K562 (cell line): ENCODE results near the gene SLC4A3. TPM values are rescaled to one million over a fixed set of nuclear protein-coding genes. Genes with fewer than 3 reads are reported as not detected.

ENCODE experiments used
- ATAC-seq: fragments of 200-7000 bp; cut with Tn5 transposase; 3 replicates; pipeline ENCODE4 v1.9.1; 2020; ENCODE audit warnings: moderate library complexity
- BruUV-seq: library from RNA; stranded (reverse); fragments of 400-500 nt; replicated peaks from 2 replicates; lab custom pipeline; 2021; lab: Mats Ljungman, UMichigan
- CTCF ChIA-PET: fragments of 300-600 bp; formaldehyde crosslinking; extraction: SDS; loops from one replicate; lab custom pipeline; 2021; ENCODE audit warnings: low intra/inter-chr PET ratio; lab: Yijun Ruan, JAX
- POLR2A ChIA-PET: fragments of 300-600, 350-650 bp; sonication (Branson Sonifier 250); formaldehyde crosslinking; extraction: SDS; loops from one replicate; lab custom pipeline; 2021; ENCODE audit warnings: antibody characterized with exemption, inconsistent platforms; lab: Yijun Ruan, JAX
- DNase-seq, 4 experiments: peaks; one replicate each; pipeline versions ENCODE4 v3.0.0 to v3.0.0-alpha.2; 2011 to 2018; ENCODE audit warnings: low spot score in 3 of 4, mixed read lengths in 3 of 4; ENCODE audit errors: extremely low read depth in 1 of 4
- FAIRE-seq: peaks from 2 replicates; lab custom pipeline; 2011; peaks lifted over from hg19 to GRCh38; lab: Jason Lieb, UNC
- H2AFZ ChIP-seq: 2 replicates; pipeline ENCODE4 v1.6.0; 2011; ENCODE audit warnings: low read depth, low read length, control low read depth, inconsistent platforms
- H3K27ac ChIP-seq: fragments of 200-600 bp; 3 replicates; pipeline ENCODE4 v1.8.0; 2011; ENCODE audit warnings: low read depth, mild to moderate bottlenecking, control low read depth, inconsistent platforms, low read length, moderate library complexity, mixed read lengths; ENCODE audit errors: extremely low read depth
- H3K27me3 ChIP-seq, 2 experiments: fragments of 300-600 bp in 1 of 2; 2 replicates in 1 of 2; 3 replicates in 1 of 2; pipeline versions ENCODE4 v1.6.0 to v1.8.0; 2011; ENCODE audit warnings: inconsistent platforms in 2 of 2, low read length in 2 of 2, mild to moderate bottlenecking in 1 of 2, mixed read lengths in 1 of 2, moderate library complexity in 1 of 2; ENCODE audit not compliant: control insufficient read depth in 2 of 2, insufficient read depth in 2 of 2
- H3K36me3 ChIP-seq: fragments of 300-600 bp; 3 replicates; pipeline ENCODE4 v1.8.0; 2011; ENCODE audit warnings: mild to moderate bottlenecking, low read length, inconsistent platforms; ENCODE audit not compliant: control insufficient read depth, insufficient read depth
- H3K4me1 ChIP-seq, 2 experiments: fragments of 200-600 bp in 1 of 2; replicated peaks in 1 of 2; 2 replicates in 1 of 2; 3 replicates in 1 of 2; pipeline versions ENCODE4 v1.5.1 to v1.8.0; 2011; ENCODE audit warnings: inconsistent platforms in 2 of 2, low read length in 2 of 2, mild to moderate bottlenecking in 1 of 2, mixed read lengths in 1 of 2, moderate library complexity in 1 of 2; ENCODE audit not compliant: control insufficient read depth in 2 of 2, insufficient read depth in 2 of 2
- H3K4me2 ChIP-seq: 2 replicates; pipeline ENCODE4 v1.6.1; 2011; ENCODE audit warnings: low read length, control low read depth, inconsistent platforms, mixed read lengths; ENCODE audit not compliant: insufficient read depth
- H3K4me3 ChIP-seq: fragments of 200-600 bp; sonication (generic), shearing (Covaris generic); 2 replicates; pipeline ENCODE4 v1.5.1; 2016; ENCODE audit warnings: control low read depth, inconsistent platforms
- H3K79me2 ChIP-seq: fragments of 200-600 bp; 3 replicates; pipeline ENCODE4 v1.8.0; 2011; ENCODE audit warnings: low read length, inconsistent platforms; ENCODE audit not compliant: control insufficient read depth, insufficient read depth
- H3K9ac ChIP-seq, 2 experiments: 2 replicates each; pipeline versions ENCODE4 v1.6.0 to v1.6.1; 2011; ENCODE audit warnings: low read depth in 2 of 2, low read length in 2 of 2, control low read depth in 1 of 2, inconsistent platforms in 1 of 2, mild to moderate bottlenecking in 1 of 2, mixed read lengths in 1 of 2; ENCODE audit not compliant: insufficient read depth in 1 of 2
- H3K9me1 ChIP-seq: one replicate; pipeline ENCODE4 v1.6.0; 2011; ENCODE audit warnings: inconsistent platforms, mild to moderate bottlenecking, low read length, moderate library complexity; ENCODE audit not compliant: control insufficient read depth, insufficient read depth
- H3K9me3 ChIP-seq: replicated peaks from 2 replicates; pipeline ENCODE4 v1.5.1; 2011; ENCODE audit warnings: low read depth, low read length, inconsistent platforms; ENCODE audit not compliant: control insufficient read depth, insufficient read depth
- H4K20me1 ChIP-seq: replicated peaks from 2 replicates; pipeline ENCODE4 v1.6.1; 2011; ENCODE audit warnings: low read length, inconsistent platforms, mixed read lengths; ENCODE audit not compliant: control insufficient read depth, insufficient read depth
- ASH1L ChIP-seq: fragments of 450-650 bp; IDR thresholded peaks from 2 replicates; pipeline ENCODE4 v1.6.1; 2018; ENCODE audit warnings: borderline replicate concordance, mild to moderate bottlenecking, low read depth; ENCODE audit not compliant: partially characterized antibody
- C11orf30 ChIP-seq: fragments of 450-650 bp; IDR thresholded peaks from 2 replicates; pipeline ENCODE4 v1.6.1; 2016; ENCODE audit warnings: low read depth, mild to moderate bottlenecking
- CAMTA2 ChIP-seq: fragments of 250-450 bp; sonication (Bioruptor Pico); conservative IDR thresholded peaks from 2 replicates; pipeline ENCODE4 v1.5.1; 2022
- DNMT1 ChIP-seq: fragments of 450-650 bp; IDR thresholded peaks from 2 replicates; pipeline ENCODE4 v1.6.1; 2016; ENCODE audit warnings: antibody characterized with exemption, mild to moderate bottlenecking
- E2F3 ChIP-seq: fragments of 250-450 bp; sonication (Bioruptor Pico); IDR thresholded peaks from 2 replicates; pipeline ENCODE4 v1.4.0; 2020; ENCODE audit warnings: mild to moderate bottlenecking
- FOSL1 ChIP-seq: fragments of 200-800 bp; sonication (Bioruptor generic); conservative IDR thresholded peaks from 2 replicates; pipeline ENCODE4 v1.6.1; 2016; ENCODE audit warnings: missing genetic modification characterization, missing compliant biosample characterization
- GABPB2 ChIP-seq: fragments of 250-450 bp; sonication (Bioruptor Pico); conservative IDR thresholded peaks from 2 replicates; pipeline ENCODE4 v1.5.1; 2021; ENCODE audit warnings: mild to moderate bottlenecking
- JUND ChIP-seq, 2 experiments: IDR thresholded peaks; 2 replicates in 1 of 2; 3 replicates in 1 of 2; pipeline ENCODE4 v1.6.1; 2011; ENCODE audit warnings: borderline replicate concordance in 2 of 2, low read depth in 2 of 2, low read length in 2 of 2, improper control_type of control experiment in 1 of 2, missing biosample characterization in 1 of 2, missing genetic modification characterization in 1 of 2, missing genetic modification reagents in 1 of 2
- KDM4B ChIP-seq, 2 experiments: fragments of 450-650 bp in 1 of 2; sonication (generic) in 1 of 2; IDR thresholded peaks; 2 replicates each; pipeline ENCODE4 v1.6.1; 2016 to 2017; ENCODE audit warnings: borderline replicate concordance in 2 of 2, antibody characterized with exemption in 1 of 2, low read depth in 1 of 2, mild to moderate bottlenecking in 1 of 2
- MCM7 ChIP-seq, 2 experiments: fragments of 450-650 bp; IDR thresholded peaks; 2 replicates each; pipeline ENCODE4 v1.6.1; 2016 to 2018
- SP2 ChIP-seq: IDR thresholded peaks from 2 replicates; pipeline ENCODE4 v1.6.1; 2011; ENCODE audit warnings: mild to moderate bottlenecking, low read depth, low read length, moderate library complexity; ENCODE audit not compliant: poor library complexity, severe bottlenecking; ENCODE audit errors: extremely low read depth
- SREBF1 ChIP-seq: fragments of 150-350 bp; IDR thresholded peaks from 2 replicates; pipeline ENCODE4 v1.6.1; 2014; ENCODE audit warnings: antibody characterized with exemption, low read depth, low read length, borderline replicate concordance
- ZNF445 ChIP-seq: fragments of 250-450 bp; sonication (Bioruptor Pico); IDR thresholded peaks from 2 replicates; pipeline ENCODE4 v1.4.0; 2020; ENCODE audit warnings: low read depth, mild to moderate bottlenecking, moderate library complexity
- WGBS: fragments of 100-300 bp; shearing (Covaris generic); methylation state at CpG from one replicate; pipeline ENCODE4 v1.1.6; 2016; ENCODE audit warnings: low coverage, mixed read lengths; ENCODE audit not compliant: insufficient coverage; ENCODE audit errors: missing lambda C conversion rate; 5-methylcytosine and 5-hydroxymethylcytosine counted together
- in situ Hi-C: fragments of 300-500 bp; cut with MboI; formaldehyde crosslinking; loops from 4 replicates; pipeline ENCODE4 v1.15.0; 2018; ENCODE audit warnings: inconsistent platforms, mixed read lengths
- intact Hi-C: fragments of 100-400 bp; cut with micrococcal nuclease; formaldehyde crosslinking; loops from 2 replicates; pipeline ENCODE4 v1.14.2; 2022
- polyA plus RNA-seq, 8 experiments: library from polyadenylated mRNA; depleted of rRNA in 4 of 8; stranded (reverse) in 5 of 8; unstranded in 3 of 8; fragments of >200 nt; fragmentation: Nextera tagmentation in 2 of 8; fragmentation: Illumina TruSeq in 1 of 8; extraction: Ambion mirVana in 2 of 8; extraction: Trizol in 1 of 8; gene quantifications; 2 replicates each; pipeline versions ENCODE4 v1.2.1 to v1.2.3, GENCODE V29; 2011 to 2014; ENCODE audit warnings: inconsistent platforms in 1 of 8, missing spikeins in 1 of 8
- total RNA-seq, 7 experiments: library from RNA; depleted of rRNA in 6 of 7; stranded (reverse); fragments of >200 nt in 6 of 7; fragmentation: Illumina TruSeq in 2 of 7; extraction: Trizol in 2 of 7; gene quantifications; 2 replicates each; pipeline versions ENCODE4 v1.2.1 to v1.2.3, GENCODE V29; 2011 to 2021; ENCODE audit warnings: low replicate concordance in 1 of 7
- TF ChIP-seq, protein P1 (sequence below): fragments of 250-450 bp; sonication (Bioruptor Pico); IDR thresholded peaks from 2 replicates; pipeline ENCODE4 v1.5.0; 2022; ENCODE audit warnings: mild to moderate bottlenecking
- TF ChIP-seq, protein P2 (sequence below): fragments of 450-650 bp; formaldehyde crosslinking; IDR thresholded peaks from 2 replicates; pipeline ENCODE4 v1.4.0; 2020; ENCODE audit warnings: mild to moderate bottlenecking, mixed read lengths

SLC4A3 gene
- total and polyA plus RNA-seq, 9 of the 15 experiments (the other 6 are each of a cell fraction or from before 2014, with no cell fraction given), result 0.04 to 0.31 (median 0.16) TPM; not detected in 5

DNA sequence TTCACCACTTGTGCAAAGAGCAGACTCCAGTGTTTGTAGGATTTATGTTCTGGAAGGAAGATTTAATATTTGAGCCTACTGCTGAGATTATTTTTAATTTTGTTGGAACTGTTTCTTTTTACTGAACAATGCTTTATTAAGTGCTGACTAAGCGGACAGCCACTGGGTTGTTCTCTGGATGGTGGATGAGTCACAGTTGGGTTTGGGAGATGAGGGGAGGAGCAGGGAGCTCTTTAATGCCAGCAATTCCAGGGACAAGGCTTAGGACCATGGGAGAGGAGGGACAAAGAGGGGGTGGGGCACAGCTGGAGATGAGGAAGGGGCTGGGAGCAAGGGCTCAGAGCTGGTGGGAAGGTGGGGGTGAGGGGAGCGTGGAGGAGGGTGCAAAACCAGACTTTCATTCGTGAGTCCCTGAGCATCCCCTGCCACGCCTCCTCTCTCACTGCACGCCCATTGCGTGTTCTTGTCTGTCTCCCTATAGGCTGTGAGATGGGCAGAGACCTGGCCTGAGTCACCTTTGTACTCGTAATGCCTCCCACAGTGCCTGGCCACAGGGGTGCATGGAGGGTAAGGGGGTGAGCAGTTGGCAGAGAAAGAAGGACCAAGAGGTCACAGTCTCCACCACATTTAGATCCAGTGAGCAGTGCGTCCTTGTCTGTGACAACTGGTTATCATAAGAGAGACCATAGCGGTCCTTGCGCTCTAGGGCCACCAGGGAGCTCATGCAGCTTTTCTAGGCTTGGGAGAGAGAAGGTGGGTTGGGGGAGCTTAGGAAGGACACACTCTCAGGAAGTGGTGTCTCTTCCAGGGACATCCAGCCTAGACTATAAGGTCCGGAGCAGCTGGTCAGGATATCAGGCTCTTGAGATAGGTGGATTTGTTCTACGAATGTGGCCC lies 18.4 kb downstream of the SLC4A3 start:
- H3K4me2 ChIP-seq, result no peak overlapping the region
- CTCF ChIA-PET, result no interaction called here
- TF ChIP-seq ZNF445 (no peak), ASH1L (no peak), DNMT1 (no peak), JUND (IDR thresholded peaks at IDR 0.05; ENCODE audit: borderline replicate concordance, low read depth, low read length) (peak; percentile 65; the same call in 1 of the 2 replicates), JUND (tag; IDR thresholded peaks at IDR 0.05; ENCODE audit: borderline replicate concordance, low read depth, low read length) (peak; percentile 40; the same call in 1 of the 3 replicates), SREBF1 (no peak), CAMTA2 (CRISPR knock-in tag) (no peak), MCM7 (IDR thresholded peaks at IDR 0.05) (no peak), C11orf30 (peak; percentile 96), KDM4B (IDR thresholded peaks at IDR 0.05; ENCODE audit: borderline replicate concordance in 2 of 2, low read depth in 1 of 2) (no peak), GABPB2 (no peak), SP2 (no peak), E2F3 (no peak), FOSL1 (tag) (peak; percentile 84)
- TF ChIP-seq, protein P1, sequence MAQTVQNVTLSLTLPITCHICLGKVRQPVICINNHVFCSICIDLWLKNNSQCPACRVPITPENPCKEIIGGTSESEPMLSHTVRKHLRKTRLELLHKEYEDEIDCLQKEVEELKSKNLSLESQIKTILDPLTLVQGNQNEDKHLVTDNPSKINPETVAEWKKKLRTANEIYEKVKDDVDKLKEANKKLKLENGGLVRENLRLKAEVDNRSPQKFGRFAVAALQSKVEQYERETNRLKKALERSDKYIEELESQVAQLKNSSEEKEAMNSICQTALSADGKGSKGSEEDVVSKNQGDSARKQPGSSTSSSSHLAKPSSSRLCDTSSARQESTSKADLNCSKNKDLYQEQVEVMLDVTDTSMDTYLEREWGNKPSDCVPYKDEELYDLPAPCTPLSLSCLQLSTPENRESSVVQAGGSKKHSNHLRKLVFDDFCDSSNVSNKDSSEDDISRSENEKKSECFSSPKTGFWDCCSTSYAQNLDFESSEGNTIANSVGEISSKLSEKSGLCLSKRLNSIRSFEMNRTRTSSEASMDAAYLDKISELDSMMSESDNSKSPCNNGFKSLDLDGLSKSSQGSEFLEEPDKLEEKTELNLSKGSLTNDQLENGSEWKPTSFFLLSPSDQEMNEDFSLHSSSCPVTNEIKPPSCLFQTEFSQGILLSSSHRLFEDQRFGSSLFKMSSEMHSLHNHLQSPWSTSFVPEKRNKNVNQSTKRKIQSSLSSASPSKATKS (CRISPR knock-in tag), result no peak
- TF ChIP-seq, protein P2, sequence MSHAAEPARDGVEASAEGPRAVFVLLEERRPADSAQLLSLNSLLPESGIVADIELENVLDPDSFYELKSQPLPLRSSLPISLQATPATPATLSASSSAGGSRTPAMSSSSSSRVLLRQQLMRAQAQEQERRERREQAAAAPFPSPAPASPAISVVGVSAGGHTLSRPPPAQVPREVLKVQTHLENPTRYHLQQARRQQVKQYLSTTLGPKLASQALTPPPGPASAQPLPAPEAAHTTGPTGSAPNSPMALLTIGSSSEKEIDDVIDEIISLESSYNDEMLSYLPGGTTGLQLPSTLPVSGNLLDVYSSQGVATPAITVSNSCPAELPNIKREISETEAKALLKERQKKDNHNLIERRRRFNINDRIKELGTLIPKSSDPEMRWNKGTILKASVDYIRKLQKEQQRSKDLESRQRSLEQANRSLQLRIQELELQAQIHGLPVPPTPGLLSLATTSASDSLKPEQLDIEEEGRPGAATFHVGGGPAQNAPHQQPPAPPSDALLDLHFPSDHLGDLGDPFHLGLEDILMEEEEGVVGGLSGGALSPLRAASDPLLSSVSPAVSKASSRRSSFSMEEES (CRISPR knock-in tag), result no peak

More for the DNA sequence above, 18.4 kb downstream of the SLC4A3 start:
- 59% methylated on average over 8 of the region's 12 CpGs for WGBS
- H3K9me1 ChIP-seq, result no peaks in the 10 kb centered on the region
- H4K20me1 ChIP-seq, result no peaks in the 10 kb centered on the region
- H3K36me3 ChIP-seq, result no peaks in the 10 kb centered on the region
- no peak; the same call in 2 of the 3 replicates for ATAC-seq
- DNase-seq, result peak in 1 of 4 experiments; percentile 31
- peak overlapping the region; percentile 33 for H2AFZ ChIP-seq
- FAIRE-seq, result peak; percentile 81
- in situ Hi-C loops (loop anchor here (5.0 kb wide), 1 partner anchor 41 kb away; no protein-coding TSS in a partner anchor), intact Hi-C loops (no loop called here)
- no peaks in the 10 kb centered on the region for H3K79me2 ChIP-seq
- POLR2A ChIA-PET, result interaction anchor here (0.7 to 1.1 kb wide), 5 partner anchors 14 to 48 kb away, joined by 3 to 4 read pairs (median 4); partner anchors contain the start of gene STK11IP
- no peak overlapping the region for H3K4me3 ChIP-seq
- no peak overlapping the region for H3K27ac ChIP-seq
- H3K4me1 ChIP-seq, result peaks cover 13 to 23% of the 10 kb centered on the region in 2 experiments; a peak in 4 of 5 replicates
- H3K9ac ChIP-seq, result no peak overlapping the region
- no TSS peak for BruUV-seq
- no peaks in the 10 kb centered on the region for H3K9me3 ChIP-seq
- H3K27me3 ChIP-seq, result no peaks in the 10 kb centered on the region
